A673 (cell line): Measurements from ENCODE around the gene TDP1. TPM values are rescaled to one million over a fixed set of nuclear protein-coding genes. Genes with fewer than 3 reads are reported as not detected.

ENCODE experiments used
- BruUV-seq: library from RNA; stranded (reverse); fragments of 400-500 nt; replicated peaks from 2 replicates; lab custom pipeline; 2021; lab: Mats Ljungman, UMichigan
- CTCF ChIA-PET: fragments of 300-600 bp; sonication (Branson Sonifier 250); formaldehyde crosslinking; loops from one replicate; lab custom pipeline; 2022; ENCODE audit warnings: antibody characterized with exemption; lab: Charles Lee
- POLR2A ChIA-PET: fragments of 300-600 bp; sonication (Branson Sonifier 250); formaldehyde crosslinking; loops from one replicate; lab custom pipeline; 2022; ENCODE audit warnings: antibody characterized with exemption; ENCODE audit not compliant: low non-redundant PET; lab: Charles Lee
- DNase-seq: peaks from one replicate; pipeline ENCODE4 v3.0.0-alpha.2; 2015; ENCODE audit warnings: low spot score
- H3K27ac ChIP-seq: fragments of 200-600 bp; sonication (generic); 2 replicates; pipeline ENCODE4 v1.5.1; 2016; ENCODE audit warnings: mixed run types, low read depth, mild to moderate bottlenecking, mixed read lengths, antibody characterized with exemption, low read length; ENCODE audit not compliant: poor library complexity, severe bottlenecking
- H3K27me3 ChIP-seq: fragments of 200-600 bp; sonication (generic); replicated peaks from 2 replicates; pipeline ENCODE4 v1.6.1; 2017; ENCODE audit warnings: mixed run types, low read depth, mild to moderate bottlenecking, mixed read lengths, antibody characterized with exemption, low read length; ENCODE audit not compliant: insufficient read depth, poor library complexity
- H3K36me3 ChIP-seq: fragments of 200-600 bp; sonication (generic); 2 replicates; pipeline ENCODE4 v1.6.1; 2016; ENCODE audit warnings: mixed run types, mild to moderate bottlenecking, mixed read lengths, antibody characterized with exemption, low read length; ENCODE audit not compliant: insufficient read depth, poor library complexity, severe bottlenecking
- H3K4me1 ChIP-seq: fragments of 200-600 bp; sonication (generic); 2 replicates; pipeline ENCODE4 v1.6.1; 2017; ENCODE audit warnings: mixed run types, mild to moderate bottlenecking, mixed read lengths, antibody characterized with exemption, low read length; ENCODE audit not compliant: insufficient read depth, poor library complexity, severe bottlenecking
- H3K4me3 ChIP-seq: fragments of 200-600 bp; sonication (generic); 2 replicates; pipeline ENCODE4 v1.5.1; 2016; ENCODE audit warnings: low read depth, mixed run types, mild to moderate bottlenecking, mixed read lengths, low read length; ENCODE audit not compliant: poor library complexity, severe bottlenecking
- H3K9me3 ChIP-seq: fragments of 200-600 bp; sonication (generic); 2 replicates; pipeline ENCODE4 v1.6.1; 2016; ENCODE audit warnings: mixed run types, low read depth, mild to moderate bottlenecking, mixed read lengths, antibody characterized with exemption, low read length; ENCODE audit not compliant: poor library complexity, severe bottlenecking
- CTCF ChIP-seq: fragments of 300-800, 200-600 bp; sonication (generic); conservative IDR thresholded peaks from 2 replicates; pipeline ENCODE4 v1.5.1; 2017; ENCODE audit warnings: low read depth, mild to moderate bottlenecking, antibody characterized with exemption, low read length, moderate library complexity, mixed read lengths
- EZH2 ChIP-seq: fragments of 200-600 bp; sonication (generic); IDR thresholded peaks from 2 replicates; pipeline ENCODE4 v1.6.1; 2017; ENCODE audit warnings: borderline replicate concordance, low read depth, mild to moderate bottlenecking, mixed read lengths, antibody characterized with exemption, low read length; ENCODE audit not compliant: poor library complexity, severe bottlenecking
- intact Hi-C: fragments of 100-400 bp; cut with micrococcal nuclease; formaldehyde crosslinking; loops from one replicate; pipeline ENCODE4 v1.10.0; 2022; ENCODE audit not compliant: unreplicated experiment
- total RNA-seq: library from RNA; stranded (reverse); gene quantifications from 2 replicates; pipeline ENCODE4 v1.2.3, GENCODE V29; 2021

Gene TDP1
- total RNA-seq, 1 experiment from 2014 or later, result 45.6 TPM

- no peak overlapping the region for H3K4me3 ChIP-seq
- ChIA-PET CTCF (no interaction called here), POLR2A (no interaction called here)
- H3K27ac ChIP-seq, result no peak overlapping the region
- BruUV-seq, result no TSS peak
- H3K27me3 ChIP-seq, result no peaks in the 10 kb centered on the region
- intact Hi-C loops, result no loop called here
- DNase-seq, result no peak
- H3K4me1 ChIP-seq, result peaks cover 12% of the 10 kb centered on the region
- H3K9me3 ChIP-seq, result no peaks in the 10 kb centered on the region
- no peak for TF ChIP-seq CTCF
- no peak for TF ChIP-seq EZH2
- peaks cover 2% of the 10 kb centered on the region for H3K36me3 ChIP-seq
These were observed 3.2 kb upstream of the TDP1 start for GRCh38 chr14:89952576-89952975.

DNA sequence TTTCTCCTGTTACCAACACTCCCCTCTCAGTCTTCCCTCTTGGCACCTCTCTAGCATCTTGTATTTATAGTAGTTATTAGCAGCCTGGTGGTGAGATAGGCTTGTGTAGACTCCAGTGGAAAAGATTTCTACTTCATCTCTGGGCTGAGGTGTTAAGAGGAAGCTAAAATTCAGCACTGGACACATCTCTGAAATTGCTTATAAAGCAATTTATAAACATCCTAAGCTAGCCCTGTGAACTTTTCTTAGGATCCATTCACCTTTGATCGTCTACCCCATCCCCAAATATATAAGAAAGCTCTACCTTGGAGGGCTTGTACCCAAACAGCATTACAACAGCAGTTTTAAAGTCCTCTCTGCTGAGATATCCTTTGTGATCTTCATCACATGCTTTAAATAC lies 2.1 kb upstream of the TDP1 start:
- Histone ChIP-seq H3K27ac (no peak overlapping the region), H3K4me3 (peak overlapping the region; percentile 95), H3K27me3 (no peaks in the 10 kb centered on the region), H3K36me3 (peaks cover 12% of the 10 kb centered on the region), H3K9me3 (no peaks in the 10 kb centered on the region), H3K4me1 (peaks cover 12% of the 10 kb centered on the region)
- TF ChIP-seq CTCF, result no peak
- TF ChIP-seq EZH2, result no peak
- ChIA-PET CTCF (interaction anchor here (0.6 kb wide), 1 partner anchor 20 kb away, joined by 3 read pairs; no protein-coding TSS in a partner anchor), POLR2A (no interaction called here)
- no peak for DNase-seq
- intact Hi-C loops, result no loop called here
- BruUV-seq, result TSS peak; percentile 60

DNA sequence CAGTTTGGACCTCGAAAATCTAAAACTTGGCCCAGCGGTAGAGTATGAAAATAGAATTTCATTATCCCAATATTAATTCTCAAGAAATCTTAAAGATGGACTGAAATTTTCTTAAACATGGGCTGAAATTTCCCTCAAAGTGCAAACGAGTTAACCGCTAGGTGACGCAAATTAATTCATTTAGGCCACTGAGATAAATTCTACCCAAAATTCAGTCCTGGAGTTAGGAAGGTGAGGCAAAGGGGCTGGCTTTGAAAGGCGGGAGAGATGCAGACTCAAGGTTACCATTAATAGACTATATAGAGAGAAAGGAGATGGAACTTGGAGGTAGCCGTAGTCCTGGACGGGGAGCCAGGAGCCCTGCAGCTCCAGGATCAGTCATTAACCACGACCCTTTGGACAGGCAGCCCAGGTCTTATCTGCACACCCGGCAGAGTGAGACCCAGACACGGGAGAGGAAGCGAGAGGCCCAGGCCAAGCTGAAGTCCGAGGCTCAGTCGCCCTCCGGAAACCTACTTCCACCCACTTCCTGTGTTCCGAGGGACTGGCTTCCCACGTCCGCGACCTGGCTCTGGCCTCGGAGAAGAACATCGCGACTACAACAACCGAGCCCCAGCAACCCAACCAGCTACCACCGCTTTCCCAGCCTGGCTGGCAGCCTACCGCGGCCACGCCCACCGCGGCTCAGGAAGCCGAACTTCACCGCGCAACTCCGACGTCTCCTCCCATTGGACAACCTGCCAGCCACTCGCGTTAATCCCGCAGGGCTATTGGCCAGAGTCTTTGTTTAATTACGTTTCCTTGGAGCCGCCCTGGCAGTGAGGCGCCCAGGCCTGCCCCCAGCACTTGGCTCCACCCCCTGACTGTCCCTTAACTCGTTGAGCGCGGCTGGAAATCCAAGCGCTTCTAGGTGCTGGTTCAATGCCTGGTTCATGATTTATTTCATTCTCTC lies 1.4 kb upstream of the TDP1 start, which contains the start of gene EFCAB11:
Gene EFCAB11, minus strand, starts transcription at position 661 of the 952 bp plus-strand sequence. Its CDS starts 70 bp downstream, at position 591.
- peak within 1 kb of the TSS; percentile 90 for H3K27ac ChIP-seq
- H3K4me1 ChIP-seq, result peaks cover 12% of the 10 kb centered on the region
- TF ChIP-seq CTCF (0 out of 2 replicates have a peak, but pooled peaks have one; percentile 23), EZH2 (no peak)
- peak; percentile 99 for DNase-seq
- intact Hi-C loops, result no loop called here
- H3K27me3 ChIP-seq, result no peaks in the 10 kb centered on the region
- POLR2A ChIA-PET, result interaction anchor here (0.6 kb wide), 1 partner anchor 19 kb away, joined by 3 read pairs; no protein-coding TSS in a partner anchor
- peaks cover 13% of the 10 kb centered on the region for H3K36me3 ChIP-seq
- H3K4me3 ChIP-seq, result peak within 1 kb of the TSS; percentile 95
- no TSS peak for BruUV-seq
- no peaks in the 10 kb centered on the region for H3K9me3 ChIP-seq
- CTCF ChIA-PET, result interaction anchor here (0.6 to 2.4 kb wide), 3 partner anchors 15 to 19 kb away, joined by 3 to 8 read pairs (median 5); no protein-coding TSS in a partner anchor
